PFSK-1 (cell line): Measurements from ENCODE around the gene LIPG.

ENCODE experiments used
- FOXP2 ChIP-seq: optimal IDR thresholded peaks from 2 replicates; pipeline ENCODE3; 2011; ENCODE audit warnings: borderline replicate concordance, control low read depth, inconsistent platforms; ENCODE audit not compliant: insufficient read depth; ENCODE audit errors: extremely low read length, extremely low read depth
- POLR2AphosphoS5 ChIP-seq: IDR thresholded peaks from 2 replicates; pipeline ENCODE4 v1.6.1; 2012; ENCODE audit warnings: low read depth, mild to moderate bottlenecking, control low read depth, low read length, moderate library complexity
- REST ChIP-seq, 2 experiments: IDR thresholded peaks; 2 replicates each; pipeline versions ENCODE4 v1.6.1 to v1.8.0; 2011 to 2012; ENCODE audit warnings: low read depth in 2 of 2, low read length in 2 of 2, control low read depth in 1 of 2, inconsistent platforms in 1 of 2, mild to moderate bottlenecking in 1 of 2, moderate library complexity in 1 of 2; ENCODE audit not compliant: insufficient read depth in 1 of 2
- SIN3A ChIP-seq: IDR thresholded peaks from 2 replicates; pipeline ENCODE4 v1.6.1; 2012; ENCODE audit warnings: mild to moderate bottlenecking, low read length, moderate library complexity, borderline replicate concordance; ENCODE audit not compliant: insufficient read depth
- TAF1 ChIP-seq: IDR thresholded peaks from 2 replicates; pipeline ENCODE4 v1.6.1; 2012; ENCODE audit warnings: low read length, control low read depth, borderline replicate concordance; ENCODE audit not compliant: insufficient read depth

Gene LIPG

GRCh38 chr18:49582579-49582978 is 20.7 kb downstream of the LIPG start:
- TF ChIP-seq TAF1 (no peak), POLR2AphosphoS5 (no peak), REST (IDR thresholded peaks at IDR 0.05; ENCODE audit: insufficient read depth in 1 of 2, low read depth in 2 of 2, low read length in 2 of 2) (no peak), FOXP2 (no peak), SIN3A (no peak)

DNA sequence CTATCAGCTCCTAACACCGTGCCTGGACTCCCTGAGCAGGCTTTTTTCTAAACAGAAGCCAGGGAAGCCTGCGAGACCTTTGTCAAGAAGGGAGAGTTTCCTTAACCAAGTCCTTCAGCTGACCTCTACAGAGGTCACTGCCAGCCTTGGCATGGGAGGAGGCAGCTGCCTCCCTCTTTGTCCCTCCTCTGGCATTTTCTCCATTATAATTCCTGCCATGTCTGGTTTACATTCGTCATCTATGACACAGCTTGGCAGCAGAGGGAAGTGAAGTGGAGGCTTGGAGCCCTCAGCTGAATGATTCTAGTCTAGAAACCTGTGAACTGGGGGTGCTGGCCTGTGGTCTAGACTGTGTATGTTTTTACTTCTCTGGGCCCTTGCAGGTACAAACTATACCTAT is 22.5 kb downstream of the LIPG start:
- TF ChIP-seq FOXP2 (no peak), TAF1 (no peak), REST (IDR thresholded peaks at IDR 0.05; ENCODE audit: insufficient read depth in 1 of 2, low read depth in 2 of 2, low read length in 2 of 2) (no peak), POLR2AphosphoS5 (no peak), SIN3A (no peak)

- TF ChIP-seq POLR2AphosphoS5, result no peak
- TF ChIP-seq SIN3A, result no peak
- TF ChIP-seq FOXP2, result no peak
- no peak for TF ChIP-seq REST (IDR thresholded peaks at IDR 0.05; ENCODE audit: insufficient read depth in 1 of 2, low read depth in 2 of 2, low read length in 2 of 2)
- TF ChIP-seq TAF1, result no peak
Measured at GRCh38 chr18:49585781-49586663, 24.2 kb downstream of the LIPG start.

DNA sequence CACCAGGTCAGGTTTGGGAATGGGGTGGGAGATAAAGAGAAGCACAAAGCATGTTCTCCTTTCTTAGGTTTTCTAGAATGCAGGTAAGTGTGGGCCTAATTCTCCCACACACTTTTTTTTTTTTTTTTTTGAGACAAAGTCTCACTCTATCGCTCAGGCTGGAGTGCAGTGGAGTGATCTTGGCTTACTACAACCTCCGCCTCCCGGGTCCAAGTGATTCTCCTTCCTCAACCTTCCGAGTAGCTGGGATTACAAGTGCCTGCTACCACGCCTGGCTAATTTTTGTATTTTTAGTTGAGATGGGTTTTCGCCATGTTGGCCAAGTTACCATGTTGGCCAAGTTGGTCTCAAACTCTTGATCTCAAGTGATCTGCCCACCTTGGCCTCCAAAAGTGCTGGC is 26.3 kb downstream of the LIPG start:
- TF ChIP-seq REST (IDR thresholded peaks at IDR 0.05; ENCODE audit: insufficient read depth in 1 of 2, low read depth in 2 of 2, low read length in 2 of 2) (no peak), FOXP2 (no peak), POLR2AphosphoS5 (no peak), TAF1 (no peak), SIN3A (no peak)
